ENCODE data around the gene SYNDIG1.

DNA sequence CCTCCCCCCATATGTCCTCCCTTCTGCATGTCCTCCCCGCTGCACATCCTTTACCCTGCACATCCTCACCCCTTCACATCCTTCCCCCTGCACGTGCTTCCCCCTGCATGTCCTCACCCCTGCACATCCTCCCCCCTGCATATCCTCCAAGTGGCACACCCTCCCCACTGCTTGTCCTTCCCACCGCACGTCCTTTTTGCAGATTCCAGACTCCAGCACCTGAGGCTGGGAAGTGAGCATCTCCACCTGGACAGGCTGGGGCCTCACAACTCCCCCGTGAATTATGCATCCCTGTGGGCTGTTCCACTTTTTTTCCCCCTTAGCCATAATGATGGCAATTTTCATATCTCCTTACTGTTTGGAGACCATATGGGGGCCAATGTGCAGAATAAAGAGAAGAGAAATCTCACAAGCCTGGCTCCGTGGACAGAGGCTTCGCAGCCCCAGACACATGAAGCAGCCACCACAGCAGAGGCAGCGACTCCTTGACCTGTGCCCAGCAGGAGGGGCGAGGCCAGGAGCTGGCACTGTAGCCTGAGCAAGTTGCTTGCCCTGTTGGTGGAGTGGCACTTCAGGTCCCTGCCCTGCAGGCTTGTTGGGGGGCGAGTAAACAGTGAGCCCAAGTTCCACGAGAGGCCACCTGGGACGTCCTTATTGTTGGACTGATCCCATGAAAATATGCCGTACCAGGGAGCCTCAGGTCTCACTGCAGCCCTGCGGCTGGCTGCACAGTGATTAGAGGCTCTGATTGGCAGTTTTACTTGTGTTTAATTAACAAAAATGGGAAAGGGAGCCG is 113.1 kb downstream of the SYNDIG1 start:
- TF ChIP-seq, protein P1, sequence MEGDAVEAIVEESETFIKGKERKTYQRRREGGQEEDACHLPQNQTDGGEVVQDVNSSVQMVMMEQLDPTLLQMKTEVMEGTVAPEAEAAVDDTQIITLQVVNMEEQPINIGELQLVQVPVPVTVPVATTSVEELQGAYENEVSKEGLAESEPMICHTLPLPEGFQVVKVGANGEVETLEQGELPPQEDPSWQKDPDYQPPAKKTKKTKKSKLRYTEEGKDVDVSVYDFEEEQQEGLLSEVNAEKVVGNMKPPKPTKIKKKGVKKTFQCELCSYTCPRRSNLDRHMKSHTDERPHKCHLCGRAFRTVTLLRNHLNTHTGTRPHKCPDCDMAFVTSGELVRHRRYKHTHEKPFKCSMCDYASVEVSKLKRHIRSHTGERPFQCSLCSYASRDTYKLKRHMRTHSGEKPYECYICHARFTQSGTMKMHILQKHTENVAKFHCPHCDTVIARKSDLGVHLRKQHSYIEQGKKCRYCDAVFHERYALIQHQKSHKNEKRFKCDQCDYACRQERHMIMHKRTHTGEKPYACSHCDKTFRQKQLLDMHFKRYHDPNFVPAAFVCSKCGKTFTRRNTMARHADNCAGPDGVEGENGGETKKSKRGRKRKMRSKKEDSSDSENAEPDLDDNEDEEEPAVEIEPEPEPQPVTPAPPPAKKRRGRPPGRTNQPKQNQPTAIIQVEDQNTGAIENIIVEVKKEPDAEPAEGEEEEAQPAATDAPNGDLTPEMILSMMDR (IDR thresholded peaks at IDR 0.05): no peak
- no peak for TF ChIP-seq EZH2 (IDR thresholded peaks at IDR 0.05; ENCODE audit: borderline replicate concordance, insufficient read depth, low read depth, low read length, poor library complexity, severe bottlenecking)
